BLaER1 treated with 17β-estradiol and CSF1 and Interleukin-3, amounts not matched to agents 10 nM and 100 nM (cell line): ENCODE measurements around the gene SLC25A23.
"Not testable (repeated sequence)": the region's sequence is repeated elsewhere in the genome, so short reads cannot be mapped to it uniquely, and the experiment has no call there.

ENCODE experiments used
- H3K27ac ChIP-seq, 11 experiments: shearing (Covaris generic); formaldehyde crosslinking; 2 replicates each; pipeline ENCODE4 v1.8.1; 2022
- H3K27me3 ChIP-seq, 11 experiments: shearing (Covaris generic); formaldehyde crosslinking; 2 replicates each; pipeline ENCODE4 v1.8.1; 2022
- H3K36me3 ChIP-seq, 11 experiments: shearing (Covaris generic); formaldehyde crosslinking; 2 replicates each; pipeline ENCODE4 v1.8.1; 2022
- H3K4me1 ChIP-seq, 10 experiments: shearing (Covaris generic); formaldehyde crosslinking; 2 replicates each; pipeline ENCODE4 v1.8.1; 2022
- H3K4me2 ChIP-seq, 11 experiments: shearing (Covaris generic); formaldehyde crosslinking; 2 replicates each; pipeline ENCODE4 v1.8.1; 2022
- H3K4me3 ChIP-seq, 10 experiments: shearing (Covaris generic); formaldehyde crosslinking; 2 replicates each; pipeline ENCODE4 v1.8.1; 2022
- H3K9ac ChIP-seq, 11 experiments: shearing (Covaris generic); formaldehyde crosslinking; 2 replicates each; pipeline ENCODE4 v1.8.1; 2022
- H3K9me3 ChIP-seq, 11 experiments: shearing (Covaris generic); formaldehyde crosslinking; replicated peaks in 1 of 11; 2 replicates each; pipeline ENCODE4 v1.8.1; 2022
- H4K20me1 ChIP-seq, 11 experiments: shearing (Covaris generic); formaldehyde crosslinking; 2 replicates each; pipeline ENCODE4 v1.8.1; 2022
- Cebpa-rat ChIP-seq, 11 experiments: shearing (Covaris generic); IDR thresholded peaks; 2 replicates each; pipeline ENCODE4 v1.8.1; 2022

Gene SLC25A23

GRCh38 chr19:6440905-6441304 lies 18.7 kb downstream of the SLC25A23 start:
- Histone ChIP-seq H3K9me3 (no peaks in the 10 kb centered on the region; a peak in 3 of 22 replicates), H3K4me2 (no peak overlapping the region)

DNA sequence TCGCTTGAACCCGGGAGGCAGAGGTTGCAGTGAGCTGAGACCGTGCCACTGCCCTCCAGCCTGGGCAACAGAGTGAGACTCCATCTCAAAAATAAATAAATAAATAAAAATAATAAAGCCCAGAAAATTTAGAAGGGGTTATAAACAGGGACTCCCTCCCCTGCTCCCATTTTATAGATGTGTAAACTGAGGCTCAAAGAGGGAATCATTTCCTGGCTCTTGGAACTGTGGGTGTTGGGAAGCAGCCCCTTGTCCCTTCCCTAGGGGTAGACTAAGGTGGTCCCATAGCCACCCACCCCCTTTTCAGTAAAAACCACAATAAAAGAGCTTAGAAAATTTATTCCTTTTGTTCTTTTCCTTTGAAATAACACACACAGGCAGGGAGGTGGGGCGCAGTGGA lies 19.8 kb downstream of the SLC25A23 start:
- no peak overlapping the region for H3K4me3 ChIP-seq
- H3K9me3 ChIP-seq, result no peaks in the 10 kb centered on the region
- no peaks in the 10 kb centered on the region for H3K27me3 ChIP-seq
- H3K4me2 ChIP-seq, result no peak overlapping the region
- no peaks in the 10 kb centered on the region; a peak in 1 of 22 replicates for H4K20me1 ChIP-seq
- H3K9ac ChIP-seq, result no peak overlapping the region; a peak in 1 of 22 replicates
- H3K4me1 ChIP-seq, result no peaks in the 10 kb centered on the region
- no peak overlapping the region for H3K27ac ChIP-seq
- TF ChIP-seq Cebpa-rat (IDR thresholded peaks at IDR 0.05), result no peak
- H3K36me3 ChIP-seq, result peaks cover 0 to 18% (median 0%) of the 10 kb centered on the region in 11 experiments; a peak in 4 of 22 replicates

More at GRCh38 chr19:6440905-6441304, 18.7 kb downstream of the SLC25A23 start:
- no peaks in the 10 kb centered on the region for H3K4me1 ChIP-seq
- H3K36me3 ChIP-seq, result peaks cover 0 to 28% (median 11%) of the 10 kb centered on the region in 11 experiments; a peak in 14 of 22 replicates
- no peaks in the 10 kb centered on the region; a peak in 1 of 22 replicates for H4K20me1 ChIP-seq
- no peaks in the 10 kb centered on the region for H3K27me3 ChIP-seq
- H3K9ac ChIP-seq, result no peak overlapping the region
- no peak for TF ChIP-seq Cebpa-rat (IDR thresholded peaks at IDR 0.05)
- H3K4me3 ChIP-seq, result no peak overlapping the region
- no peak overlapping the region for H3K27ac ChIP-seq

- H3K27me3 ChIP-seq, result no peaks in the 10 kb centered on the region
- H4K20me1 ChIP-seq, result no peaks in the 10 kb centered on the region
- H3K4me1 ChIP-seq, result peaks cover 0 to 6% (median 2%) of the 10 kb centered on the region in 10 experiments; a peak in 7 of 20 replicates
- H3K27ac ChIP-seq, result no peak within 1 kb of the TSS
- TF ChIP-seq Cebpa-rat (IDR thresholded peaks at IDR 0.05), result no peak
- H3K9ac ChIP-seq, result no peak within 1 kb of the TSS
- no peak within 1 kb of the TSS for H3K4me3 ChIP-seq
- H3K36me3 ChIP-seq, result 0 out of 22 replicates have a peak, but pooled peaks cover 0 to 5% (median 0%) of the 10 kb centered on the region in 11 experiments
- H3K9me3 ChIP-seq, result no peaks in the 10 kb centered on the region
- H3K4me2 ChIP-seq, result no peak within 1 kb of the TSS
Measured at GRCh38 chr19:6433663-6434062, 25.9 kb downstream of the SLC25A23 start, which contains the start of gene SLC25A41. SLC25A41 (minus strand) TSS chr19:6433763; CDS start chr19:6433693, 70 bp downstream.

DNA sequence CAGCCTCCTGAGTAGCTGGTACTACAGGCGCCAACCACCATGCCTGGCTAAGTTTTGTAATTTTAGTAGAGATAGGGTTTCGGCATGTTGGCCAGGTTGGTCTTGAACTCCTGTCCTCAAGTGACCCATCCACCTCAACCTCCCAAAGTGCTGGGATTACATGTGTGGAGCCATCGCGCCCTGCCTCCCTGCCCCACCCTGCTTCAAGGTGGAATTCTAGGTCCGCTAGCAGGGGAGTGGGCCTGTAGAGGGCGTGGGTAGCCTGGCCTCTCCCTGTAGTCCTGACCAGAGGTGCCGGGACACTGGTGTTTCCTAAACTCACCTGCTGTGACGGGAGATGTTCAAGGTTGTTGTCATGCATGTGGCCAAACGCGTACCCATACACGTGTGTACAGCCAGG lies 26.4 kb downstream of the SLC25A23 start:
- Histone ChIP-seq H3K4me1 (peaks cover 0 to 6% (median 2%) of the 10 kb centered on the region in 10 experiments; a peak in 7 of 20 replicates), H4K20me1 (no peaks in the 10 kb centered on the region), H3K27ac (no peak overlapping the region), H3K9me3 (no peaks in the 10 kb centered on the region), H3K4me2 (no peak overlapping the region), H3K27me3 (no peaks in the 10 kb centered on the region), H3K9ac (no peak overlapping the region), H3K4me3 (no peak overlapping the region), H3K36me3 (0 out of 22 replicates have a peak, but pooled peaks cover 0 to 5% (median 0%) of the 10 kb centered on the region in 11 experiments)
- TF ChIP-seq Cebpa-rat (IDR thresholded peaks at IDR 0.05), result no peak

GRCh38 chr19:6431891-6432290 lies 27.7 kb downstream of the SLC25A23 start:
- Histone ChIP-seq H4K20me1 (no peaks in the 10 kb centered on the region), H3K4me3 (no peak overlapping the region), H3K4me1 (peaks cover 0 to 6% (median 2%) of the 10 kb centered on the region in 10 experiments; a peak in 7 of 20 replicates), H3K9ac (no peak overlapping the region), H3K4me2 (no peak overlapping the region), H3K27ac (no peak overlapping the region), H3K9me3 (no peaks in the 10 kb centered on the region), H3K36me3 (0 out of 22 replicates have a peak, but pooled peaks cover 0 to 5% (median 0%) of the 10 kb centered on the region in 11 experiments), H3K27me3 (no peaks in the 10 kb centered on the region)
- TF ChIP-seq Cebpa-rat (IDR thresholded peaks at IDR 0.05), result no peak

- no peaks in the 10 kb centered on the region for H4K20me1 ChIP-seq
- TF ChIP-seq Cebpa-rat (IDR thresholded peaks at IDR 0.05), result no peak
- H3K4me3 ChIP-seq, result no peak overlapping the region
- no peak overlapping the region for H3K9ac ChIP-seq
- H3K4me1 ChIP-seq, result peaks cover 5 to 14% (median 8%) of the 10 kb centered on the region in 10 experiments; a peak in 19 of 20 replicates
- H3K27me3 ChIP-seq, result no peaks in the 10 kb centered on the region
- H3K36me3 ChIP-seq, result 0 out of 22 replicates have a peak, but pooled peaks cover 0 to 2% (median 0%) of the 10 kb centered on the region in 11 experiments
- no peak overlapping the region; a peak in 1 of 22 replicates for H3K27ac ChIP-seq
- H3K9me3 ChIP-seq, result peaks cover 0 to 9% (median 0%) of the 10 kb centered on the region in 11 experiments; a peak in 9 of 22 replicates
- peak overlapping the region in 7 of 11 experiments; percentile 6 to 31 (median 18); a peak in 6 of 22 replicates for H3K4me2 ChIP-seq
Measured at GRCh38 chr19:6429419-6430221, 30.0 kb downstream of the SLC25A23 start.

DNA sequence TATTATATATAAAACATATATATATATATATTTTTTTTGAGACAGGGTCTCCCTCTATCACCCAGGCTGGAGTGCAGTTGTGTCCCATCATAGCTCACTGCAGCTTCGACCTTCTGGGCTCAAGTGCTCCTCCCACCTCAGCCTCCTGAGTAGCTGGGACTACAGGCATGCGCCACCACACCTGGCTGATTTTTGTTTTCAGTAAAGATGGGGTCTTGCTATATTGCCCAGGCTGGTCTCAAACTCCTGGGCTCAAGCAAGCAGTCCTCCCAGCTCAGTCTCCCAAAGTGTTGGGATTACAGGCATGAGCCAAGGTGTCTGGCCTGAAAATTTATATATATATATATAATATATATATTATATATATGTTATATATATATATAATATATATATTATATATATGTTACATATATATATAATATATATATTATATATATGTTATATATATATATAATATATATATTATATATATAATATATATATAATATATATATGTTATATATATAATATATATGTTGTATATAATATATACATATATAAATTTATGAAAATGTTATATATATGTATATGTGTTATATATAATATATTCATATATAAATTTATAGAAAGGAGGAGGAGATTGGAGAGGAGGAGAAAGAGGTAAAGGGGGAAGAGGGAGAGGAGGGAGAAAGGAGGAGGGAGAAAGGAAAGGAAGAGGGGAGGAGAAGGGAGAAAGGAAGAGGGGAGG lies 30.7 kb downstream of the SLC25A23 start:
- H3K4me3 ChIP-seq, H3K36me3 ChIP-seq, H3K9ac ChIP-seq, H3K9me3 ChIP-seq, H4K20me1 ChIP-seq, H3K27me3 ChIP-seq, H3K4me2 ChIP-seq, H3K27ac ChIP-seq: not testable (repeated sequence)
- peaks cover 5 to 14% (median 8%) of the 10 kb centered on the region in 10 experiments; a peak in 19 of 20 replicates for H3K4me1 ChIP-seq

- H3K9ac ChIP-seq, result no peak overlapping the region
Measured at GRCh38 chr19:6427131-6427530, 32.5 kb downstream of the SLC25A23 start.

More at GRCh38 chr19:6427131-6427530, 32.5 kb downstream of the SLC25A23 start:
- Histone ChIP-seq H3K4me2 (no peak overlapping the region), H3K36me3 (peaks cover 5 to 13% (median 11%) of the 10 kb centered on the region in 11 experiments), H3K27me3 (no peaks in the 10 kb centered on the region), H3K9me3 (peaks cover 0 to 9% (median 0%) of the 10 kb centered on the region in 11 experiments; a peak in 9 of 22 replicates), H3K4me3 (no peak overlapping the region), H3K27ac (no peak overlapping the region), H3K4me1 (peaks cover 19 to 27% (median 21%) of the 10 kb centered on the region in 10 experiments), H4K20me1 (peaks cover 19 to 21% (median 20%) of the 10 kb centered on the region in 11 experiments)
- TF ChIP-seq Cebpa-rat (IDR thresholded peaks at IDR 0.05), result no peak
